ENCODE measurements around the gene FBXL3.

DNA sequence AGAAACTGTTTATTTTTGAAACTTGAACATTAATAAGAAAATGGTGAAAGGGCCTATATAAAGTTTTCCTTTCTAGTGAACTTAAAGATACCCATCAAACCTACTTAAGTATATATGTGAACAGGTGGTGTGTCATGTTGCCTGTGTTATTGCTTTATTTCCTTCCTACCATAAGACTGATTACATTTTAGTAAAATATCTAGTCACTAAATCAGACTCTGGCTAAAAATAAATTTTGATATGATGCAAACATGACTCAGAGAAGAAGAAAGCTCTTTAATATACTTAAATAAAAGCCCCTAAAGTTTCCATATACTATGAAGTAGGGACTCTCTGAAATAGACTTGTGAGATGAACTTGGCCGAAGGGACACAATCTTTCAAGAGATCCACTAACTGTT, 35.1 kb upstream of the FBXL3 start:
- TF ChIP-seq, protein P1, sequence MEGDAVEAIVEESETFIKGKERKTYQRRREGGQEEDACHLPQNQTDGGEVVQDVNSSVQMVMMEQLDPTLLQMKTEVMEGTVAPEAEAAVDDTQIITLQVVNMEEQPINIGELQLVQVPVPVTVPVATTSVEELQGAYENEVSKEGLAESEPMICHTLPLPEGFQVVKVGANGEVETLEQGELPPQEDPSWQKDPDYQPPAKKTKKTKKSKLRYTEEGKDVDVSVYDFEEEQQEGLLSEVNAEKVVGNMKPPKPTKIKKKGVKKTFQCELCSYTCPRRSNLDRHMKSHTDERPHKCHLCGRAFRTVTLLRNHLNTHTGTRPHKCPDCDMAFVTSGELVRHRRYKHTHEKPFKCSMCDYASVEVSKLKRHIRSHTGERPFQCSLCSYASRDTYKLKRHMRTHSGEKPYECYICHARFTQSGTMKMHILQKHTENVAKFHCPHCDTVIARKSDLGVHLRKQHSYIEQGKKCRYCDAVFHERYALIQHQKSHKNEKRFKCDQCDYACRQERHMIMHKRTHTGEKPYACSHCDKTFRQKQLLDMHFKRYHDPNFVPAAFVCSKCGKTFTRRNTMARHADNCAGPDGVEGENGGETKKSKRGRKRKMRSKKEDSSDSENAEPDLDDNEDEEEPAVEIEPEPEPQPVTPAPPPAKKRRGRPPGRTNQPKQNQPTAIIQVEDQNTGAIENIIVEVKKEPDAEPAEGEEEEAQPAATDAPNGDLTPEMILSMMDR (conservative IDR thresholded peaks at IDR 0.05) = no peak
- TF ChIP-seq ZFX (IDR thresholded peaks at IDR 0.05) = no peak

Data from C4-2B (cell line).